H1 (cell line): ENCODE results near the gene PIGU.

ENCODE experiments used
- BRCA1 ChIP-seq: IDR thresholded peaks from 2 replicates; pipeline ENCODE4 v1.6.1; 2012; ENCODE audit warnings: low read depth, low read length, improper control_type of control experiment
- CREB1 ChIP-seq: IDR thresholded peaks from 2 replicates; pipeline ENCODE4 v1.6.1; 2012; ENCODE audit warnings: inconsistent platforms
- EP300 ChIP-seq, 2 experiments: IDR thresholded peaks; 1 replicate in 1 of 2; 2 replicates in 1 of 2; pipeline ENCODE4 v1.6.1; 2011 to 2012; ENCODE audit warnings: low read depth in 2 of 2, low read length in 2 of 2, mild to moderate bottlenecking in 2 of 2, borderline replicate concordance in 1 of 2, inconsistent platforms in 1 of 2, moderate library complexity in 1 of 2
- EZH2 ChIP-seq: fragments of 200-600 bp; sonication (generic); IDR thresholded peaks from 2 replicates; pipeline ENCODE4 v1.7.1; 2012; ENCODE audit warnings: low read depth, mild to moderate bottlenecking, moderate library complexity, low read length, inconsistent platforms; ENCODE audit not compliant: severe bottlenecking
- KDM1A ChIP-seq: fragments of 200-600, 300-600 bp; sonication (generic); IDR thresholded peaks from 2 replicates; pipeline ENCODE4 v1.7.1; 2016; ENCODE audit warnings: mild to moderate bottlenecking, low read length, borderline replicate concordance
- POLR2A ChIP-seq, 2 experiments: IDR thresholded peaks; 1 replicate in 1 of 2; 2 replicates in 1 of 2; pipeline ENCODE4 v1.6.1; 2011; ENCODE audit warnings: low read depth in 2 of 2, low read length in 2 of 2, mild to moderate bottlenecking in 2 of 2; ENCODE audit errors: control extremely low read depth in 1 of 2
- TAF1 ChIP-seq: IDR thresholded peaks from 2 replicates; pipeline ENCODE4 v1.6.1; 2011; ENCODE audit warnings: mild to moderate bottlenecking, low read depth, low read length
- YY1 ChIP-seq: IDR thresholded peaks from 2 replicates; pipeline ENCODE4 v1.6.1; 2011; ENCODE audit warnings: low read depth, mild to moderate bottlenecking, low read length
- ZNF274 ChIP-seq: IDR thresholded peaks from 2 replicates; pipeline ENCODE4 v1.7.0; 2012; ENCODE audit warnings: low read length, borderline replicate concordance; ENCODE audit errors: extremely low read depth
- TF ChIP-seq, protein P1 (sequence below), 3 experiments: IDR thresholded peaks; 1 replicate in 2 of 3; 2 replicates in 1 of 3; pipeline versions ENCODE4 v1.5.1 to v1.6.1; 2011; ENCODE audit warnings: low read length in 3 of 3, mild to moderate bottlenecking in 3 of 3, inconsistent platforms in 2 of 3, low read depth in 1 of 3, moderate library complexity in 1 of 3; ENCODE audit not compliant: insufficient read depth in 1 of 3; ENCODE audit errors: control extremely low read depth in 1 of 3

DNA sequence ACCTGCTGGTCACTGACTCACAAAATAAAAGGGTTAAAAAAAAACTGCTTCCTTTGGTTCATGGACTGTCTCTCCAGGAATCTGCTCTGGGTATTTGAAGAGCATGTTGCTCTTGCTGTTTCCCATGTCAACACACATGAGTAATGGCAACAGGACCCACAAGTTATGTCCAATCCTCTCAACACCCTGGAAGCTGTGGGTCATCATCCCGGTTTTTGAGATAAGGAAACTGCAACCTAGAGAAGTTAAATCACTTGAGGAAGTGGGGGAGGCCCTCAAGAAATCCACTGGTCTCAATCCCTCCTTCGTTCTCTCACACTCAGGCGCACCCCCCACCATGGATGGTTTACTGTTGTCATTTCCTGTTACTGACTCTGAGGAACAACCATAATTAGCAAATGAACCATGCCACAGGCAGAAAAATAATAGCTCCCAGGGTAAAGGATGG is 106.0 kb downstream of the PIGU start:
- no peak for TF ChIP-seq YY1
- no peak for TF ChIP-seq CREB1
- TF ChIP-seq, protein P1, sequence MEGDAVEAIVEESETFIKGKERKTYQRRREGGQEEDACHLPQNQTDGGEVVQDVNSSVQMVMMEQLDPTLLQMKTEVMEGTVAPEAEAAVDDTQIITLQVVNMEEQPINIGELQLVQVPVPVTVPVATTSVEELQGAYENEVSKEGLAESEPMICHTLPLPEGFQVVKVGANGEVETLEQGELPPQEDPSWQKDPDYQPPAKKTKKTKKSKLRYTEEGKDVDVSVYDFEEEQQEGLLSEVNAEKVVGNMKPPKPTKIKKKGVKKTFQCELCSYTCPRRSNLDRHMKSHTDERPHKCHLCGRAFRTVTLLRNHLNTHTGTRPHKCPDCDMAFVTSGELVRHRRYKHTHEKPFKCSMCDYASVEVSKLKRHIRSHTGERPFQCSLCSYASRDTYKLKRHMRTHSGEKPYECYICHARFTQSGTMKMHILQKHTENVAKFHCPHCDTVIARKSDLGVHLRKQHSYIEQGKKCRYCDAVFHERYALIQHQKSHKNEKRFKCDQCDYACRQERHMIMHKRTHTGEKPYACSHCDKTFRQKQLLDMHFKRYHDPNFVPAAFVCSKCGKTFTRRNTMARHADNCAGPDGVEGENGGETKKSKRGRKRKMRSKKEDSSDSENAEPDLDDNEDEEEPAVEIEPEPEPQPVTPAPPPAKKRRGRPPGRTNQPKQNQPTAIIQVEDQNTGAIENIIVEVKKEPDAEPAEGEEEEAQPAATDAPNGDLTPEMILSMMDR (IDR thresholded peaks at IDR 0.05; ENCODE audit: control extremely low read depth in 1 of 3, insufficient read depth in 1 of 3, low read depth in 1 of 3, low read length in 3 of 3), result no peak
- no peak for TF ChIP-seq POLR2A (IDR thresholded peaks at IDR 0.05; ENCODE audit: control extremely low read depth in 1 of 2, low read depth in 2 of 2, low read length in 2 of 2)
- TF ChIP-seq EP300 (IDR thresholded peaks at IDR 0.05; ENCODE audit: borderline replicate concordance in 1 of 2, low read depth in 2 of 2, low read length in 2 of 2), result no peak
- TF ChIP-seq BRCA1, result no peak
- TF ChIP-seq TAF1, result no peak
- TF ChIP-seq EZH2, result no peak
- TF ChIP-seq KDM1A, result no peak
- TF ChIP-seq ZNF274, result no peak
